Cardiac fibroblast (primary cell): ENCODE measurements around the gene ATP10B.

Source experiments
- DNase-seq, 2 donors: peaks; one replicate each; pipeline versions ENCODE4 v3.0.0 to v3.0.0-alpha.2; 2010; ENCODE audit warnings: low read depth in 2 of 2
- H3K4me3 ChIP-seq, 2 donors: replicated peaks in 1 of 2; 1 replicate in 1 of 2; 2 replicates in 1 of 2; pipeline ENCODE4 v1.5.1; 2011; ENCODE audit warnings: low read depth in 2 of 2, low read length in 2 of 2, mild to moderate bottlenecking in 2 of 2, moderate library complexity in 1 of 2
- TF ChIP-seq, protein P1 (sequence below): IDR thresholded peaks from one replicate; pipeline ENCODE4 v1.5.1; 2011; ENCODE audit warnings: low read depth, mild to moderate bottlenecking, low read length, inconsistent platforms

The ATP10B gene

DNA sequence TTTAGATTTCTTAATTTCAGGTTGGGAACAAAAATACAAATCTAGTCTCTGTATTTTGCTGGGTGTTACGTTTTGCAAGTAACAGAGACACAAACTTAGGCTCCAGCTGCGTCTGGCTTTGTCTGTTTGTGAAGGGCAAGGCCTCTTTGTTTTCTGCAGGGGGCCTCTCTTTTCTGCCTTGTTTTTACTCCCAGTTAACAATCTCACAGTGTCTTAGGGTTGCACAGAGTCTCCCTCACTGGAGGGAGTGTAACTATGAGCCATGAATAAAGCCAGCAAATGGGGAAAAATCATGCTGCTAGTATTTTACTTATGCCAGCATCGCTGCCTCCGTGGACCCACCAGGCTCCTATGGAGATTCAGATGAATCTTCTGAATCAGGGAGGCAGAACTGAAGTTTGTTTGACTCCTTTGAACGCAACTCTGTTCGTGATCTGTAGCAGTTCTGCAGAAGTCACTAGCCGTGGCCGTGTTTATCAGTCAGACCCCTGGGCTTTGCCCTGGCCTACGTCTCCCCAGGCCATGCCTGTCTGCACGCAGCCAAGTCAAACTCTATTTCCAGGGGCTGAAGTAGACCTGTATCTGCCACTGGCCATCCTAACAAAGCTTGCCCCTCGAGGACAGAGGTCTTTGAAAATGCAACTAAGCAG lies 77.2 kb downstream of the ATP10B start:
- DNase-seq = no peak
- H3K4me3 ChIP-seq = no peak overlapping the region
- TF ChIP-seq, protein P1, sequence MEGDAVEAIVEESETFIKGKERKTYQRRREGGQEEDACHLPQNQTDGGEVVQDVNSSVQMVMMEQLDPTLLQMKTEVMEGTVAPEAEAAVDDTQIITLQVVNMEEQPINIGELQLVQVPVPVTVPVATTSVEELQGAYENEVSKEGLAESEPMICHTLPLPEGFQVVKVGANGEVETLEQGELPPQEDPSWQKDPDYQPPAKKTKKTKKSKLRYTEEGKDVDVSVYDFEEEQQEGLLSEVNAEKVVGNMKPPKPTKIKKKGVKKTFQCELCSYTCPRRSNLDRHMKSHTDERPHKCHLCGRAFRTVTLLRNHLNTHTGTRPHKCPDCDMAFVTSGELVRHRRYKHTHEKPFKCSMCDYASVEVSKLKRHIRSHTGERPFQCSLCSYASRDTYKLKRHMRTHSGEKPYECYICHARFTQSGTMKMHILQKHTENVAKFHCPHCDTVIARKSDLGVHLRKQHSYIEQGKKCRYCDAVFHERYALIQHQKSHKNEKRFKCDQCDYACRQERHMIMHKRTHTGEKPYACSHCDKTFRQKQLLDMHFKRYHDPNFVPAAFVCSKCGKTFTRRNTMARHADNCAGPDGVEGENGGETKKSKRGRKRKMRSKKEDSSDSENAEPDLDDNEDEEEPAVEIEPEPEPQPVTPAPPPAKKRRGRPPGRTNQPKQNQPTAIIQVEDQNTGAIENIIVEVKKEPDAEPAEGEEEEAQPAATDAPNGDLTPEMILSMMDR = no peak

DNA sequence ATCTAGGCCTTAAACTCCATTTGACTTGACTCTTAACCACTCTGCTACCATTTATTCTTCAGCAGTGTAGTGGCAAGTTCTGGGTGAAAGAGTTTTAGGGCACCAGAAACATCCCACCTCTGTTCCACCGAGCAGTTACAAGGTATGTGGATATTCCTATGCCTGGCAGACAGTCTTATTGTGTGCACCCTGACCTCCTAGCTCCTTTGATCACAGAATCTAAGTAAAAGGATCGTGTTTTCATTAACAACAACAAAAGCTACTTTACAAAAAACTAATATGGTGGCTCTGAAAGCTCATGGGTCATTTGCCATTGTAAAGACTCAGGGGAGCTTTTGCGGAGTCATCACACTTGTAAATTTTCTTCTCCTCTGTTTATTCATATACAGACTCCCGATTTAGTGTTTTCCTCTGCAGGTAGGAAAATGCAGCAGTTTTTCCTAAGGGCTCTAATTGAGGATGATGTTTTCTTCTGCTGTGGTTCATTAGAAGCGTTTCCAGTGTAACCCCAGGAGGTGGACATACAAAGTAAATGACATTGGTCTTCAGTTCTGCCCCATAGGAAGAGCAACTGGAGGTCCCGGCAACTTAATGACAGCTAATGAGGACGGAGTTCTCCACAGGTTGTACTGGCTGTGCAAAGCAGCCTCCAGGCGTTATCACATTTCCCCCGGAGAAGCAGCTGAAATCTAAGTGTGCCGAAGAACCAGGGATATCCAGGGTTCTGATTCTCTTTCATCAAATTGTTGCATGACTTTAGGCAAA lies 78.2 kb downstream of the ATP10B start:
- TF ChIP-seq, protein P1 = no peak
- no peak overlapping the region for H3K4me3 ChIP-seq
- no peak for DNase-seq

DNA sequence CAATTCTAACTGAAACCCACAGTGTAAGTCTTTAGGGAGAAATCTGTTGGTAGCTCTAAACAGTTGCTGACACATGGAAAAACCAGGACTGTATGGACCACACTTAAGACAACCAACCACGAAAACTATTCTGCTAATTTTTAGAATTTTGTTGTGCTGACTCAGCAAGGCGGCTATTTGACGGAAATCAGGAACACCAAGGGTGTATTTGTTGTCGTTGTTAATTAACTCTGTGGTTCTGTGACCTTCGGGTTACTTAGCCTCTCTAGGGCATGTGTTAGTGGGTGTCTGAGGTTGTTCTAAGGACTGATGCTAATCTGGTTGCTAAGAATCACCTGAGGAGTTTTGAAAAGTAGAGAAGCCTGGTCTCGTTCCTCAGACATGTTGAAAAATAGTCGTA lies 79.2 kb downstream of the ATP10B start:
- no peak for DNase-seq
- TF ChIP-seq, protein P1 = no peak
- no peak overlapping the region for H3K4me3 ChIP-seq

DNA sequence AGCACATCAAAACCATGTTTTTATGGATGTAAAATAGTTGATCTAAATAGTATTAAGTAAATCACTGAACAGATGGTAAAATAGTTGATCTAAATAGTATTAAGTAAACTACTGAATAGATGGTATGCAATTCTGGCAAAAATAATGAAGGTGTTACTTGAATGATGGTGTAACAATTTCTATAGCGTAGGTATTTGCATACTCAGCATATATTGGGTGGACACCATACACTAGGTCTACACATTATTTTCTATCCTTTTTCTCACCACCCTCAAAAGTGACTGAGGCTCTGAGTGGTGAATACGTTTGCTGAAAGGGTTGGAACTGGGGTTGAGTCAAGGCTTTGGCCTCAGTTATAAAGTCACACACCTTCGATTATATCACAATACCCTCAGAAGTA lies 81.3 kb downstream of the ATP10B start:
- DNase-seq = no peak
- TF ChIP-seq, protein P1 = no peak
- H3K4me3 ChIP-seq = no peak overlapping the region

DNA sequence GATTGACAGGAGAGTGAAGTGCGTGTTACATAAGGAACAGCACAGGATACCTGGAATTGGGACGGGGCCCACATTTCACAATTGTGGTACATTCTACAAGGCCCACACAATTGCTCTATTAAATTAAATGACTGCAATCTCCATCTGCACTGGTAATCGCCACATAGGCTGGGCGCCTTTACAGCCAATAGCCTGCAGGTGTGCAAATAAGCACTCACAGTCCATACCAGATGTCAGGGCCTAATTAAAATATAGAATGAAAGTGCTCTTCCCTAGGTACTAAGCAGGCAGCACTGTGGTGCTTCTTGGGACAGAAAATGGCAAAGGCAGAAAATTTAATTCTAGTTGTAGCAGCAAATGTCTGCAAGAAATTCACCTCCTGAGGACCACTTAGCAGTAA lies 82.7 kb downstream of the ATP10B start:
- DNase-seq = no peak
- no peak overlapping the region for H3K4me3 ChIP-seq
- TF ChIP-seq, protein P1 = no peak

DNA sequence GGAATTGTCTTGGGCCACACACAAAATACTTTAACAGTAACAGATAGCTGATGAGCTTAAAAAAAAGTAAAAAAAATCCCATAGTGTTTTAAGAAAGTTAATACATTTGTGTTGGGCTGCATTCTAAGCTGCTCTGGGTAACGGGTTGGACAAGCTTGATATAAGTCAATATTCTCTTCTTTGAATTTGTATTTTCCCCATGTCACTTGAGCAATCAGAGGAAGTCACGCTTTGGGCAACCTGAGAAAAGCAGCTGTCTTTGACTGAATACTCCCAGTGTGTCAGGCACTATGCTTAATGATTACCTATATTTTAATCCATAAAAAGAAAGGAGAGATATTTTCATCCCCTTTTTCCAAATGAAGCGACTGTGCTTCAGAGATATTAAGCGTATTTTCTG lies 84.9 kb downstream of the ATP10B start:
- no peak overlapping the region for H3K4me3 ChIP-seq
- TF ChIP-seq, protein P1 = no peak
- no peak for DNase-seq
